LoVo (cell line): ENCODE measurements around the gene TBC1D23.
A peak's percentile ranks its signal among the peaks of the same experiment; 100 is the strongest.
"Not testable (repeated sequence)": the region's sequence is repeated elsewhere in the genome, so short reads cannot be mapped to it uniquely, and the experiment has no call there.

Experiments used
- DNase-seq: peaks from one replicate; pipeline ENCODE4 v3.0.0-alpha.2; 2016; ENCODE audit warnings: low spot score

Gene TBC1D23

GRCh38 chr3:100260685-100261484 is at the start of gene TBC1D23:
TBC1D23 (plus strand) TSS chr3:100260992; CDS start chr3:100261019, 27 bp downstream.
- peak; percentile 97 for DNase-seq

GRCh38 chr3:100213891-100214573 is 46.8 kb upstream of the TBC1D23 start:
- no peak for DNase-seq

GRCh38 chr3:100214574-100214964 is 46.2 kb upstream of the TBC1D23 start:
- no peak for DNase-seq

- no peak for DNase-seq
Observed at GRCh38 chr3:100216713-100217112, 44.1 kb upstream of the TBC1D23 start.

- DNase-seq: no peak
Observed at GRCh38 chr3:100221159-100221558, 39.6 kb upstream of the TBC1D23 start.

GRCh38 chr3:100225193-100225592 is 35.6 kb upstream of the TBC1D23 start:
- DNase-seq: no peak

GRCh38 chr3:100225883-100226282 is 34.9 kb upstream of the TBC1D23 start:
- no peak for DNase-seq

- no peak for DNase-seq
Observed at GRCh38 chr3:100226712-100227429, 33.9 kb upstream of the TBC1D23 start.

GRCh38 chr3:100227511-100227921 is 33.3 kb upstream of the TBC1D23 start:
- DNase-seq: no peak

GRCh38 chr3:100228247-100228646 is 32.5 kb upstream of the TBC1D23 start:
- no peak for DNase-seq

- DNase-seq: not testable (repeated sequence)
Observed at GRCh38 chr3:100229188-100229587, 31.6 kb upstream of the TBC1D23 start.

- no peak for DNase-seq
Observed at GRCh38 chr3:100230710-100231109, 30.1 kb upstream of the TBC1D23 start.

- DNase-seq: no peak
Observed at GRCh38 chr3:100231668-100232067, 29.1 kb upstream of the TBC1D23 start.

- no peak for DNase-seq
Observed at GRCh38 chr3:100234364-100234763, 26.4 kb upstream of the TBC1D23 start.

- no peak for DNase-seq
Observed at GRCh38 chr3:100238599-100238998, 22.2 kb upstream of the TBC1D23 start.

GRCh38 chr3:100242471-100242870 is 18.3 kb upstream of the TBC1D23 start:
- DNase-seq: not testable (repeated sequence)

- no peak for DNase-seq
Observed at GRCh38 chr3:100244264-100244663, 16.5 kb upstream of the TBC1D23 start.

- no peak for DNase-seq
Observed at GRCh38 chr3:100245136-100245535, 15.7 kb upstream of the TBC1D23 start.

- DNase-seq: no peak
Observed at GRCh38 chr3:100245927-100246326, 14.9 kb upstream of the TBC1D23 start.

GRCh38 chr3:100246999-100247398 is 13.8 kb upstream of the TBC1D23 start:
- no peak for DNase-seq

- no peak for DNase-seq
Observed at GRCh38 chr3:100252001-100252400, 8.8 kb upstream of the TBC1D23 start.

GRCh38 chr3:100254168-100254777 is 6.5 kb upstream of the TBC1D23 start:
- DNase-seq: peak; percentile 30
